Calu3 (cell line): ENCODE data around the gene GMNC. TPM values are rescaled to one million over a fixed set of nuclear protein-coding genes. Genes with fewer than 3 reads are reported as not detected.
A peak's percentile ranks its signal among the peaks of the same experiment; 100 is the strongest.

ENCODE experiments used
- BruUV-seq: library from RNA; stranded (reverse); fragments of 400-500 nt; replicated peaks from 2 replicates; lab custom pipeline; 2021; lab: Mats Ljungman, UMichigan
- CTCF ChIA-PET: fragments of 300-600 bp; sonication (Branson Sonifier 250); formaldehyde crosslinking; loops from one replicate; lab custom pipeline; 2022; ENCODE audit warnings: antibody characterized with exemption; lab: Charles Lee
- DNase-seq: peaks from one replicate; pipeline ENCODE4 v3.0.0; 2022
- H3K27ac Mint-ChIP-seq: one replicate; pipeline ENCODE4 v1.8.0; 2022; ENCODE audit warnings: mixed read lengths; ENCODE audit not compliant: unreplicated experiment
- H3K27me3 Mint-ChIP-seq: one replicate; pipeline ENCODE4 v1.8.0; 2022; ENCODE audit warnings: mixed read lengths; ENCODE audit not compliant: unreplicated experiment
- H3K36me3 Mint-ChIP-seq: one replicate; pipeline ENCODE4 v1.8.0; 2022; ENCODE audit warnings: mild to moderate bottlenecking, moderate library complexity, mixed read lengths; ENCODE audit not compliant: insufficient read depth, unreplicated experiment
- H3K4me1 Mint-ChIP-seq: one replicate; pipeline ENCODE4 v1.8.0; 2022; ENCODE audit warnings: mild to moderate bottlenecking, low read depth, mixed read lengths; ENCODE audit not compliant: unreplicated experiment
- H3K4me3 Mint-ChIP-seq: one replicate; pipeline ENCODE4 v1.8.0; 2022; ENCODE audit warnings: mild to moderate bottlenecking, low read depth, moderate library complexity, mixed read lengths; ENCODE audit not compliant: unreplicated experiment
- H3K9me3 Mint-ChIP-seq: one replicate; pipeline ENCODE4 v1.8.0; 2022; ENCODE audit warnings: low read depth, mixed read lengths; ENCODE audit not compliant: unreplicated experiment
- intact Hi-C: fragments of 100-400 bp; cut with micrococcal nuclease; formaldehyde crosslinking; loops from one replicate; pipeline ENCODE4 v1.10.0; 2022; ENCODE audit not compliant: unreplicated experiment
- total RNA-seq: library from RNA; stranded (reverse); gene quantifications from 2 replicates; pipeline ENCODE4 v1.2.3, GENCODE V29; 2022
- TF ChIP-seq, protein P1 (sequence below): fragments of 200-600 bp; IDR thresholded peaks from one replicate; pipeline ENCODE4 v1.8.0; 2022; ENCODE audit warnings: antibody characterized with exemption; ENCODE audit not compliant: unreplicated experiment

GMNC gene
- total RNA-seq, 1 experiment from 2014 or later = 0.24 TPM

DNA sequence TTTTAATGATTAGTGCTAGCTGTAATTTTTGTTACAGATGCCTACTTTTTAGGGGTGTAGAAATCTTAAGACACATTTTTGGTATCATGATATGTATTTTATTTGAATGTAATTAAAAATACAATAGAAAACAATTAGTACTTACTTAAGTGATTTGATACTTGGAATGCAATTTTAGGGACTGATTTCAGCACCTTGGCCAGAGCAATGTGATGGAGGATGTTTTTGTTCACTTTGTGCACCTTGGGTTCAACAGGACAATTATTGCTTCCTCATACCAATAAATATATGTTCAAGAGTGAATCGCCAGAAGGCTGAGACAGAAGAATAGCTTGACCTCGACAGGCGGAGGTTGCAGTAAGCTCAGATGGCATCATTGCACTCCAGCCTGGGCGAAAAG lies 22.3 kb downstream of the GMNC start:
- no peaks in the 10 kb centered on the region for H3K36me3 Mint-ChIP-seq
- H3K27me3 Mint-ChIP-seq = no peaks in the 10 kb centered on the region
- CTCF ChIA-PET = interaction anchor here (0.6 kb wide), 1 partner anchor 1765 kb away, joined by 3 read pairs; no protein-coding TSS in a partner anchor
- no peak overlapping the region for H3K4me3 Mint-ChIP-seq
- peak; percentile 18 for DNase-seq
- intact Hi-C loops = no loop called here
- H3K9me3 Mint-ChIP-seq = no peaks in the 10 kb centered on the region
- H3K4me1 Mint-ChIP-seq = no peaks in the 10 kb centered on the region
- TF ChIP-seq, protein P1, sequence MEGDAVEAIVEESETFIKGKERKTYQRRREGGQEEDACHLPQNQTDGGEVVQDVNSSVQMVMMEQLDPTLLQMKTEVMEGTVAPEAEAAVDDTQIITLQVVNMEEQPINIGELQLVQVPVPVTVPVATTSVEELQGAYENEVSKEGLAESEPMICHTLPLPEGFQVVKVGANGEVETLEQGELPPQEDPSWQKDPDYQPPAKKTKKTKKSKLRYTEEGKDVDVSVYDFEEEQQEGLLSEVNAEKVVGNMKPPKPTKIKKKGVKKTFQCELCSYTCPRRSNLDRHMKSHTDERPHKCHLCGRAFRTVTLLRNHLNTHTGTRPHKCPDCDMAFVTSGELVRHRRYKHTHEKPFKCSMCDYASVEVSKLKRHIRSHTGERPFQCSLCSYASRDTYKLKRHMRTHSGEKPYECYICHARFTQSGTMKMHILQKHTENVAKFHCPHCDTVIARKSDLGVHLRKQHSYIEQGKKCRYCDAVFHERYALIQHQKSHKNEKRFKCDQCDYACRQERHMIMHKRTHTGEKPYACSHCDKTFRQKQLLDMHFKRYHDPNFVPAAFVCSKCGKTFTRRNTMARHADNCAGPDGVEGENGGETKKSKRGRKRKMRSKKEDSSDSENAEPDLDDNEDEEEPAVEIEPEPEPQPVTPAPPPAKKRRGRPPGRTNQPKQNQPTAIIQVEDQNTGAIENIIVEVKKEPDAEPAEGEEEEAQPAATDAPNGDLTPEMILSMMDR = no peak
- no TSS peak for BruUV-seq
- H3K27ac Mint-ChIP-seq = no peak overlapping the region

DNA sequence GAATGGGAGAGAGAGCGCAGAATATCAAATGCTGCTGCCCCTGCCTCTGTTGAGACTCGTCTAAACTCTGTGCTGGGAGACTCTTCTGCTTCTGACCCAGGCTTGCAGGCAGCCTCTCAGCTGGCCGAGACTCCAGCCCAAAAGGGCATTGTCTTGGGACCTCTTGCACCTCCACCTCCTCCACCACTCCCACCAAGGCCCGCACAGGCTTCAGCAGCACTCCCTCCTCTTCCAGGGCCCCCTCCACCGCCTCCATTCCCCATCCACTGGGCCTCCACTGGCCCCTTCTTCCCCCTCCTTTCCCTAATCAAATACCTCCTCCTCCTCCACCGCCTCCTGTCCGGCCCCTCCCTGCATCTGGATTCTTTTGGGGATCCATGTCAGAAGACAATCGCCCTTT lies 31.3 kb downstream of the GMNC start:
- no TSS peak for BruUV-seq
- intact Hi-C loops = no loop called here
- DNase-seq = no peak
- H3K4me1 Mint-ChIP-seq = no peaks in the 10 kb centered on the region
- no peak overlapping the region for H3K4me3 Mint-ChIP-seq
- no peak overlapping the region for H3K27ac Mint-ChIP-seq
- TF ChIP-seq, protein P1 = no peak
- H3K36me3 Mint-ChIP-seq = no peaks in the 10 kb centered on the region
- CTCF ChIA-PET = no interaction called here
- H3K27me3 Mint-ChIP-seq = no peaks in the 10 kb centered on the region
- H3K9me3 Mint-ChIP-seq = no peaks in the 10 kb centered on the region

DNA sequence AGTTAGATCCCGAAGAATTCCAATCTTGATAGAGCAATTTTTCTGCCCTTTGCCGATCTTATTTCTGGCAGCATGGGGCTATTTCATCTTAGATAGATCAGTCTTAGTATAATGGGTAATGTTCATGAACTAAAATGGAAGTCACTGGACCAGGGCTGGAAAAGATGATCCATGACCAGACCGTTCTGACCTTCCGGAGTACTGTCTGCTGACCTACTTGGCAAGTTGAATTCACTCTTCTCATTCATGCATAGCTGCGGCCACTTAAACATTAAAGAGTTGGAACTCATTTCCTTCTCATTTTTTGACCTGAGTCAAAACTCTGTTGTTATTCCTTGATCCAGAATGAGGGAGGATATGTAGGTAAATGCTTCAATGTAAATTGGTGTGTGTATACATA lies 32.5 kb downstream of the GMNC start:
- Mint-ChIP-seq H3K4me1 (no peaks in the 10 kb centered on the region), H3K36me3 (no peaks in the 10 kb centered on the region), H3K27ac (no peak overlapping the region), H3K4me3 (no peak overlapping the region), H3K27me3 (no peaks in the 10 kb centered on the region), H3K9me3 (peaks cover 2% of the 10 kb centered on the region)
- BruUV-seq = no TSS peak
- TF ChIP-seq, protein P1 = no peak
- CTCF ChIA-PET = no interaction called here
- intact Hi-C loops = no loop called here
- DNase-seq = no peak

DNA sequence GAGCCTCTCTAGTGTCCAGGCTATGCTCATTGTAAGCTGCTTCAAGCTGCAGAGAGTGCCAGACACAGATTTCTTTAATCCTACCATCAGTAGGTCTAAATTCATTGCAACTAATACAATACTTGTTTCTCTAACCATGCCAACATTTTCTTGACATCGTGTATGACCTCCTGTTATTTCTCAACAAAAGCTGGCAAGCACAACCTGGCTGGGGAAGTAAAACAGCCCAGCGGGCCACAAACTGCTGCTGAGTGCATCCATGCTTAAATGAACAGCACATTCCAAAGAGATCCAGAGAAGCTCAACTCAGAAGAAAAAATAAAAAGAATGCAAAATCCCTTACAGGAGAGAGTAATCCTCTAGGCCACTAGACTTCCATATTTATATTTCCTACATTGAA lies 36.5 kb downstream of the GMNC start:
- Mint-ChIP-seq H3K9me3 (peaks cover 2% of the 10 kb centered on the region), H3K4me1 (no peaks in the 10 kb centered on the region), H3K27me3 (no peaks in the 10 kb centered on the region), H3K36me3 (no peaks in the 10 kb centered on the region), H3K27ac (no peak overlapping the region), H3K4me3 (no peak overlapping the region)
- TF ChIP-seq, protein P1 = no peak
- DNase-seq = no peak
- intact Hi-C loops = no loop called here
- BruUV-seq = no TSS peak
- CTCF ChIA-PET = no interaction called here
